ENCODE data around the gene NOS1.

- TF ChIP-seq CTCF (IDR thresholded peaks at IDR 0.05) = no peak
- no peak for TF ChIP-seq POLR2AphosphoS5 (IDR thresholded peaks at IDR 0.05; ENCODE audit: insufficient read depth in 1 of 2, low read depth in 1 of 2)
Observed at GRCh38 chr12:117218149-117218548, 143.3 kb downstream of the NOS1 start.
